Activated naive CD4-positive, alpha-beta T cell treated with anti-CD3 and anti-CD28 coated beads, Interleukin-2, amount 50 U/mL, for 24 hours (primary cell): ENCODE data around the gene UBC.
A peak's percentile ranks its signal among the peaks of the same experiment; 100 is the strongest.

ENCODE experiments used
- H3K27ac Mint-ChIP-seq: one replicate; pipeline ENCODE4 v1.8.0; 2021; ENCODE audit warnings: mild to moderate bottlenecking, mixed read lengths
- H3K27me3 Mint-ChIP-seq: one replicate; pipeline ENCODE4 v1.8.0; 2021; ENCODE audit warnings: mixed read lengths
- H3K36me3 Mint-ChIP-seq: one replicate; pipeline ENCODE4 v1.8.0; 2021; ENCODE audit warnings: mixed read lengths
- H3K4me1 Mint-ChIP-seq: one replicate; pipeline ENCODE4 v1.8.0; 2021; ENCODE audit warnings: mixed read lengths
- H3K4me3 Mint-ChIP-seq: one replicate; pipeline ENCODE4 v1.8.0; 2021; ENCODE audit warnings: mild to moderate bottlenecking, mixed read lengths
- H3K9me3 Mint-ChIP-seq: one replicate; pipeline ENCODE4 v1.8.0; 2021; ENCODE audit warnings: mixed read lengths

UBC gene

GRCh38 chr12:124868252-124869058, 46.0 kb downstream of the UBC start:
- no peak overlapping the region for H3K4me3 Mint-ChIP-seq
- peaks cover 15% of the 10 kb centered on the region for H3K4me1 Mint-ChIP-seq
- H3K36me3 Mint-ChIP-seq, result no peaks in the 10 kb centered on the region
- peaks cover 3% of the 10 kb centered on the region for H3K27me3 Mint-ChIP-seq
- no peaks in the 10 kb centered on the region for H3K9me3 Mint-ChIP-seq
- H3K27ac Mint-ChIP-seq, result no peak overlapping the region

GRCh38 chr12:124867401-124867930, 47.0 kb downstream of the UBC start:
- Mint-ChIP-seq H3K4me3 (no peak overlapping the region), H3K4me1 (peaks cover 20% of the 10 kb centered on the region), H3K36me3 (no peaks in the 10 kb centered on the region)

GRCh38 chr12:124866883-124867400, 47.5 kb downstream of the UBC start:
- Mint-ChIP-seq H3K4me3 (no peak overlapping the region), H3K27me3 (peaks cover 3% of the 10 kb centered on the region), H3K4me1 (peaks cover 20% of the 10 kb centered on the region)

More at GRCh38 chr12:124867401-124867930, 47.0 kb downstream of the UBC start:
- H3K27ac Mint-ChIP-seq, result peak overlapping the region; percentile 65
- peaks cover 3% of the 10 kb centered on the region for H3K27me3 Mint-ChIP-seq
- H3K9me3 Mint-ChIP-seq, result no peaks in the 10 kb centered on the region

GRCh38 chr12:124866195-124866882, 48.1 kb downstream of the UBC start:
- no peaks in the 10 kb centered on the region for H3K36me3 Mint-ChIP-seq
- no peak overlapping the region for H3K27ac Mint-ChIP-seq
- H3K4me3 Mint-ChIP-seq, result no peak overlapping the region
- no peaks in the 10 kb centered on the region for H3K9me3 Mint-ChIP-seq
- peaks cover 20% of the 10 kb centered on the region for H3K4me1 Mint-ChIP-seq
- peaks cover 3% of the 10 kb centered on the region for H3K27me3 Mint-ChIP-seq

More at GRCh38 chr12:124866883-124867400, 47.5 kb downstream of the UBC start:
- H3K9me3 Mint-ChIP-seq, result no peaks in the 10 kb centered on the region
- no peaks in the 10 kb centered on the region for H3K36me3 Mint-ChIP-seq
- no peak overlapping the region for H3K27ac Mint-ChIP-seq

- Mint-ChIP-seq H3K4me3 (no peak overlapping the region), H3K9me3 (no peaks in the 10 kb centered on the region), H3K36me3 (no peaks in the 10 kb centered on the region), H3K4me1 (peaks cover 20% of the 10 kb centered on the region), H3K27ac (no peak overlapping the region), H3K27me3 (peaks cover 3% of the 10 kb centered on the region)
Measured at GRCh38 chr12:124865728-124866127, 48.7 kb downstream of the UBC start.

- Mint-ChIP-seq H3K27me3 (peaks cover 3% of the 10 kb centered on the region), H3K4me1 (peaks cover 19% of the 10 kb centered on the region), H3K27ac (peak overlapping the region; percentile 94), H3K9me3 (no peaks in the 10 kb centered on the region), H3K36me3 (no peaks in the 10 kb centered on the region), H3K4me3 (peak overlapping the region; percentile 82)
Measured at GRCh38 chr12:124864326-124864752, 50.1 kb downstream of the UBC start.

- H3K27ac Mint-ChIP-seq, result peak within 1 kb of the TSS; percentile 94
- peaks cover 13% of the 10 kb centered on the region for H3K4me1 Mint-ChIP-seq
- H3K9me3 Mint-ChIP-seq, result no peaks in the 10 kb centered on the region
- peak within 1 kb of the TSS; percentile 83 for H3K4me3 Mint-ChIP-seq
- H3K36me3 Mint-ChIP-seq, result no peaks in the 10 kb centered on the region
- H3K27me3 Mint-ChIP-seq, result peaks cover under 1% of the 10 kb centered on the region
Measured at GRCh38 chr12:124863416-124864325, 50.8 kb downstream of the UBC start, which contains the start of gene SCARB1. TSS of gene SCARB1 (minus strand) at chr12:124863864. CDS start at chr12:124863720, 144 bp downstream.

GRCh38 chr12:124862768-124863415, 51.6 kb downstream of the UBC start:
- Mint-ChIP-seq H3K27ac (peak overlapping the region; percentile 70), H3K9me3 (no peaks in the 10 kb centered on the region), H3K27me3 (no peaks in the 10 kb centered on the region), H3K4me1 (peaks cover 12% of the 10 kb centered on the region), H3K36me3 (no peaks in the 10 kb centered on the region), H3K4me3 (peak overlapping the region; percentile 83)

- no peaks in the 10 kb centered on the region for H3K36me3 Mint-ChIP-seq
- H3K4me3 Mint-ChIP-seq, result peak overlapping the region; percentile 83
- H3K9me3 Mint-ChIP-seq, result no peaks in the 10 kb centered on the region
- no peaks in the 10 kb centered on the region for H3K27me3 Mint-ChIP-seq
- H3K27ac Mint-ChIP-seq, result peak overlapping the region; percentile 41
- H3K4me1 Mint-ChIP-seq, result peaks cover 12% of the 10 kb centered on the region
Measured at GRCh38 chr12:124861898-124862676, 52.4 kb downstream of the UBC start.
